NB4 (cell line): Measurements from ENCODE around the gene PRADC1.

ENCODE experiments used
- DNase-seq: peaks from one replicate; pipeline ENCODE4 v3.0.0; 2010; ENCODE audit warnings: low read depth
- H3K4me3 ChIP-seq: one replicate; pipeline ENCODE4 v1.5.1; 2011; ENCODE audit warnings: mild to moderate bottlenecking, low read depth, low read length, moderate library complexity
- CTCF ChIP-seq: IDR thresholded peaks from one replicate; pipeline ENCODE4 v1.5.1; 2012; ENCODE audit warnings: low read depth, low read length
- MAX ChIP-seq: IDR thresholded peaks from 2 replicates; pipeline ENCODE4 v1.6.1; 2011; ENCODE audit warnings: low read depth, low read length
- MYC ChIP-seq: IDR thresholded peaks from 2 replicates; pipeline ENCODE4 v1.6.1; 2011; ENCODE audit warnings: low read depth, low read length
- POLR2A ChIP-seq: IDR thresholded peaks from 2 replicates; pipeline ENCODE4 v1.6.1; 2011; ENCODE audit warnings: mild to moderate bottlenecking; ENCODE audit not compliant: insufficient read length; ENCODE audit errors: extremely low read depth

The PRADC1 gene

GRCh38 chr2:73233154-73233931 lies at the start of gene PRADC1:
Gene PRADC1 (minus strand): TSS chr2:73233239. CDS start chr2:73233160, 79 bp downstream.
- DNase-seq = peak; percentile 100

GRCh38 chr2:73281244-73281643 lies 48.2 kb upstream of the PRADC1 start:
- DNase-seq = no peak
- TF ChIP-seq POLR2A (no peak), MAX (no peak), CTCF (no peak), MYC (no peak)
- H3K4me3 ChIP-seq = no peak overlapping the region

More at GRCh38 chr2:73233154-73233931, at the start of gene PRADC1:
- peak within 1 kb of the TSS; percentile 96 for H3K4me3 ChIP-seq
- TF ChIP-seq POLR2A = peak; percentile 72
- TF ChIP-seq CTCF = no peak
- peak; percentile 60 for TF ChIP-seq MAX
- peak; percentile 47 for TF ChIP-seq MYC

- no peak overlapping the region for H3K4me3 ChIP-seq
- TF ChIP-seq MYC (no peak), POLR2A (no peak), CTCF (no peak)
- DNase-seq = no peak
Observed at GRCh38 chr2:73279852-73280251, 46.8 kb upstream of the PRADC1 start.

GRCh38 chr2:73272270-73272669 lies 39.2 kb upstream of the PRADC1 start:
- H3K4me3 ChIP-seq = no peak overlapping the region
- no peak for DNase-seq
- no peak for TF ChIP-seq POLR2A
- TF ChIP-seq MYC = no peak
- TF ChIP-seq CTCF = no peak
- TF ChIP-seq MAX = no peak

GRCh38 chr2:73269686-73270465 lies 36.8 kb upstream of the PRADC1 start:
- H3K4me3 ChIP-seq = no peak overlapping the region
- DNase-seq = no peak
- no peak for TF ChIP-seq CTCF
- no peak for TF ChIP-seq MAX
- no peak for TF ChIP-seq MYC
- TF ChIP-seq POLR2A = no peak
